H1 (cell line): ENCODE measurements around the gene SMARCA4. TPM values are rescaled to one million over a fixed set of nuclear protein-coding genes. Genes with fewer than 3 reads are reported as not detected.

ENCODE experiments used
- CTCF ChIA-PET: fragments of 300-600 bp; sonication (Branson Sonifier 250); formaldehyde crosslinking; loops from one replicate; lab custom pipeline; 2021; ENCODE audit not compliant: partially characterized antibody; lab: Charles Lee
- POLR2A ChIA-PET: fragments of 300-600 bp; sonication (Branson Sonifier 250); formaldehyde crosslinking; loops from one replicate; lab custom pipeline; 2021; ENCODE audit warnings: inconsistent platforms; ENCODE audit not compliant: partially characterized antibody; lab: Charles Lee
- DNase-seq, 2 experiments: peaks; one replicate each; pipeline versions ENCODE4 v3.0.0 to v3.0.0-alpha.2; 2010 to 2022; ENCODE audit warnings: low spot score in 2 of 2, low read depth in 1 of 2, mixed read lengths in 1 of 2
- FAIRE-seq: peaks from 2 replicates; lab custom pipeline; 2011; peaks lifted over from hg19 to GRCh38; lab: Jason Lieb, UNC
- H2AFZ ChIP-seq: 2 replicates; pipeline ENCODE4 v1.8.1; 2012; ENCODE audit warnings: low read length, inconsistent platforms
- H2AK5ac ChIP-seq: 2 replicates; pipeline ENCODE4 v1.6.1; 2013; ENCODE audit warnings: low read depth, low read length
- H2BK120ac ChIP-seq: replicated peaks from 2 replicates; pipeline ENCODE3; 2013; ENCODE audit warnings: low read depth, low read length, inconsistent platforms
- H2BK12ac ChIP-seq: 2 replicates; pipeline ENCODE4 v1.6.1; 2013; ENCODE audit warnings: low read depth, low read length
- H2BK15ac ChIP-seq: 2 replicates; pipeline ENCODE4 v1.6.1; 2013; ENCODE audit warnings: low read length
- H2BK20ac ChIP-seq: 2 replicates; pipeline ENCODE4 v1.6.1; 2013; ENCODE audit warnings: low read length
- H2BK5ac ChIP-seq: 2 replicates; pipeline ENCODE4 v1.6.1; 2013; ENCODE audit warnings: low read depth, low read length
- H3K14ac ChIP-seq: 2 replicates; pipeline ENCODE4 v1.6.1; 2013; ENCODE audit warnings: inconsistent platforms; ENCODE audit not compliant: insufficient read length
- H3K18ac ChIP-seq: 2 replicates; pipeline ENCODE4 v1.6.1; 2013; ENCODE audit warnings: low read length; ENCODE audit errors: extremely low read depth
- H3K23ac ChIP-seq: 2 replicates; pipeline ENCODE4 v1.6.1; 2013; ENCODE audit warnings: inconsistent platforms; ENCODE audit not compliant: insufficient read length
- H3K23me2 ChIP-seq: 2 replicates; pipeline ENCODE4 v1.6.1; 2013; ENCODE audit warnings: low read depth, low read length
- H3K27ac ChIP-seq: 2 replicates; pipeline ENCODE4 v1.6.1; 2011; ENCODE audit warnings: low read depth, low read length, inconsistent platforms
- H3K27me3 ChIP-seq, 4 experiments: replicated peaks in 1 of 4; 1 replicate in 1 of 4; 2 replicates in 3 of 4; pipeline versions ENCODE4 v1.6.1 to v1.8.1; 2011 to 2013; ENCODE audit warnings: low read length in 3 of 4, mild to moderate bottlenecking in 3 of 4, inconsistent platforms in 2 of 4, mixed read lengths in 2 of 4, moderate library complexity in 1 of 4; ENCODE audit not compliant: control insufficient read depth in 3 of 4, insufficient read depth in 3 of 4; ENCODE audit errors: extremely low read depth in 1 of 4
- H3K36me3 ChIP-seq, 4 experiments: 2 replicates each; pipeline versions ENCODE4 v1.6.1 to v1.8.1; 2011 to 2013; ENCODE audit warnings: mild to moderate bottlenecking in 4 of 4, low read length in 3 of 4, moderate library complexity in 2 of 4, control low read depth in 1 of 4, inconsistent platforms in 1 of 4; ENCODE audit not compliant: insufficient read depth in 4 of 4, control insufficient read depth in 2 of 4
- H3K4ac ChIP-seq: replicated peaks from 2 replicates; pipeline ENCODE3; 2013; ENCODE audit warnings: low read length, low read depth, mixed read lengths, inconsistent platforms; ENCODE audit not compliant: insufficient read length
- H3K4me1 ChIP-seq, 4 experiments: replicated peaks in 1 of 4; 1 replicate in 1 of 4; 2 replicates in 3 of 4; pipeline versions ENCODE4 v1.6.1 to v1.8.1; 2011 to 2013; ENCODE audit warnings: low read length in 3 of 4, inconsistent platforms in 2 of 4, mixed read lengths in 1 of 4; ENCODE audit not compliant: insufficient read depth in 4 of 4, control insufficient read depth in 3 of 4
- H3K4me2 ChIP-seq, 2 experiments: 2 replicates each; pipeline versions ENCODE4 v1.6.1 to v1.8.1; 2011 to 2013; ENCODE audit warnings: low read depth in 2 of 2, low read length in 2 of 2, control low read depth in 1 of 2, inconsistent platforms in 1 of 2, mild to moderate bottlenecking in 1 of 2; ENCODE audit not compliant: insufficient read depth in 1 of 2
- H3K4me3 ChIP-seq, 4 experiments: fragments of 200-600, 300-600 bp in 1 of 4; sonication (generic), shearing (Covaris generic), sonication (Bioruptor Twin) in 1 of 4; 2 replicates each; pipeline versions ENCODE4 v1.5.1 to v1.8.1; 2011 to 2016; ENCODE audit warnings: low read length in 4 of 4, low read depth in 3 of 4, control low read depth in 2 of 4, inconsistent platforms in 2 of 4, mild to moderate bottlenecking in 2 of 4, mixed read lengths in 1 of 4, moderate library complexity in 1 of 4; ENCODE audit not compliant: insufficient read depth in 2 of 4; ENCODE audit errors: extremely low read depth in 1 of 4
- H3K56ac ChIP-seq: replicated peaks from 2 replicates; pipeline ENCODE3; 2013; ENCODE audit warnings: low read depth, mild to moderate bottlenecking, mixed read lengths, low read length, inconsistent platforms; ENCODE audit not compliant: insufficient read length
- H3K79me1 ChIP-seq: 2 replicates; pipeline ENCODE4 v1.6.1; 2013; ENCODE audit warnings: low read depth, low read length, control low read depth
- H3K79me2 ChIP-seq, 2 experiments: 2 replicates each; pipeline versions ENCODE4 v1.6.1 to v1.8.1; 2012 to 2013; ENCODE audit warnings: low read length in 2 of 2, mild to moderate bottlenecking in 2 of 2, inconsistent platforms in 1 of 2; ENCODE audit not compliant: insufficient read depth in 2 of 2, control insufficient read depth in 1 of 2
- H3K9ac ChIP-seq, 4 experiments: replicated peaks in 1 of 4; 1 replicate in 1 of 4; 2 replicates in 3 of 4; pipeline versions ENCODE4 v1.6.1 to v1.8.1; 2011 to 2013; ENCODE audit warnings: low read depth in 3 of 4, low read length in 3 of 4, control low read depth in 2 of 4, mild to moderate bottlenecking in 2 of 4, moderate library complexity in 2 of 4, inconsistent platforms in 1 of 4; ENCODE audit errors: extremely low read depth in 1 of 4
- H3K9me3 ChIP-seq, 2 experiments: 2 replicates each; pipeline versions ENCODE4 v1.6.1 to v1.8.1; 2012 to 2013; ENCODE audit warnings: mild to moderate bottlenecking in 2 of 2, moderate library complexity in 2 of 2, control low read depth in 1 of 2, inconsistent platforms in 1 of 2, low read depth in 1 of 2, low read length in 1 of 2, mixed read lengths in 1 of 2; ENCODE audit not compliant: insufficient read depth in 2 of 2
- H4K20me1 ChIP-seq, 2 experiments: replicated peaks in 1 of 2; 2 replicates each; pipeline versions ENCODE3 to v1.8.1; 2011 to 2013; ENCODE audit warnings: inconsistent platforms in 2 of 2, low read length in 2 of 2, mild to moderate bottlenecking in 1 of 2; ENCODE audit not compliant: insufficient read depth in 2 of 2, control insufficient read depth in 1 of 2
- H4K5ac ChIP-seq: 2 replicates; pipeline ENCODE4 v1.6.1; 2013; ENCODE audit warnings: low read length, low read depth, mixed read lengths, inconsistent platforms; ENCODE audit not compliant: insufficient read length
- H4K8ac ChIP-seq: 2 replicates; pipeline ENCODE4 v1.8.0; 2013; ENCODE audit warnings: mild to moderate bottlenecking, moderate library complexity, low read length, inconsistent platforms; ENCODE audit not compliant: insufficient read depth; ENCODE audit errors: extremely low read depth
- H4K91ac ChIP-seq: replicated peaks from 2 replicates; pipeline ENCODE3; 2013; ENCODE audit warnings: low read length, mixed read lengths, inconsistent platforms; ENCODE audit not compliant: insufficient read length
- CEBPB ChIP-seq: IDR thresholded peaks from 2 replicates; pipeline ENCODE4 v1.6.1; 2012; ENCODE audit warnings: low read depth, low read length
- CTBP2 ChIP-seq: IDR thresholded peaks from 2 replicates; pipeline ENCODE4 v1.7.0; 2011; ENCODE audit warnings: borderline replicate concordance, mild to moderate bottlenecking, moderate library complexity, mixed read lengths, low read length; ENCODE audit not compliant: insufficient read depth, insufficient read length
- EGR1 ChIP-seq: IDR thresholded peaks from 2 replicates; pipeline ENCODE4 v1.6.1; 2011; ENCODE audit warnings: low read depth, low read length, borderline replicate concordance
- SIRT6 ChIP-seq: IDR thresholded peaks from one replicate; pipeline ENCODE4 v1.7.1; 2012; ENCODE audit warnings: low read length, inconsistent platforms
- WGBS, 2 experiments: shearing (Covaris generic) in 1 of 2; methylation state at CpG; one replicate each; pipeline versions ENCODE4 v1.1.6 to v1.1.7; 2013 to 2015; ENCODE audit warnings: low lambda C conversion rate in 2 of 2, mixed read lengths in 2 of 2, inconsistent platforms in 1 of 2, low coverage in 1 of 2, missing lambda C conversion rate in 1 of 2; ENCODE audit not compliant: insufficient replicate concordance in 2 of 2, insufficient coverage in 1 of 2, insufficient read length in 1 of 2; ENCODE audit errors: extremely low coverage in 1 of 2, missing lambda C conversion rate in 1 of 2; 5-methylcytosine and 5-hydroxymethylcytosine counted together
- polyA plus RNA-seq, 7 experiments: library from polyadenylated mRNA; depleted of rRNA in 3 of 7; stranded (reverse) in 5 of 7; unstranded in 2 of 7; fragments of >200 nt in 5 of 7; fragments of 200-250 nt in 2 of 7; gene quantifications; 1 replicate in 5 of 7; 2 replicates in 1 of 7; 4 replicates in 1 of 7; pipeline versions ENCODE4 v1.2.1 to v1.2.3, GENCODE V29; 2011 to 2013; ENCODE audit warnings: missing spikeins in 2 of 7, mixed read lengths in 2 of 7
- total RNA-seq: library from RNA; stranded (reverse); fragmentation: NEBNext Ultra II Directional; extraction: Animal tissue kit (Norgen Biotek cat#: 25700); gene quantifications from 2 replicates; pipeline ENCODE4 v1.2.1, GENCODE V29; 2021
- TF ChIP-seq, protein P1 (sequence below): IDR thresholded peaks from 2 replicates; pipeline ENCODE4 v1.6.1; 2012; ENCODE audit warnings: inconsistent platforms

The SMARCA4 gene
- total and polyA plus RNA-seq, 2 of the 8 experiments (the other 6 are each of a cell fraction or from before 2014, with no cell fraction given) = 86.4 to 263 TPM

DNA sequence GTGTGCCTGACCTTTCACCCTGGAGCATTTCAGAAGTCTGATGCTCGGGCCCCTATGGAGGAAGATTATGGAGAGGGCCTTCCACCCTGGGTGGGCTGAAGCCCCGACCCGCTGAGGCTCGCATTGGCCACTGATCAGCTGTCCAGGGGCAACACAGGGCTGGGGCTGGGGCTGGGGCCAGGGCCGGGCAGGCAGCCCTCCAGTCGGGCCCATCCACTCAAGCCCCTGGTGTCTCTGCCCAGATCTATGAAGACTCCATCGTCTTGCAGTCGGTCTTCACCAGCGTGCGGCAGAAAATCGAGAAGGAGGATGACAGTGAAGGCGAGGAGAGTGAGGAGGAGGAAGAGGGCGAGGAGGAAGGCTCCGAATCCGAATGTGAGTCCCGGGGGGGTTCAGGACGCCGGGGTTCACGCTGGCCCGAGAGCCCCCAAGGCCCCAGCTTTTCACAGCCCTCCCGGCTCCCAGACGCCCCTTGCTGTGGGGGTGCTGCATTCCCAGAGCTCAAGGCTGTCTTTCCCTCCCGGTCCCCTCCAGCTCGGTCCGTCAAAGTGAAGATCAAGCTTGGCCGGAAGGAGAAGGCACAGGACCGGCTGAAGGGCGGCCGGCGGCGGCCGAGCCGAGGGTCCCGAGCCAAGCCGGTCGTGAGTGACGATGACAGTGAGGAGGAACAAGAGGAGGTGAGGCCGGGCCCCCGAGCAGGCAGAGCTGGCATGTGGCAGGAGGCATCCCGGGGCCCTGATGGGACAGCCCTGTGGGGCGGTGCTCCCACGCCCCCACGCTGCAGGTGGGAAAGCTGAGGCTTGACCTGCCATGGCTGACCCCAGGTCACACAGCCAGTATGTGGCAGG lies 98.9 kb downstream of the SMARCA4 start:
- no peaks in the 10 kb centered on the region for H3K27me3 ChIP-seq
- ChIA-PET POLR2A (interaction anchor here (1.2 kb wide), 1 partner anchor 12 kb away, joined by 3 read pairs; no protein-coding TSS in a partner anchor), CTCF (interaction anchor here (0.6 to 3.9 kb wide), 4 partner anchors 8 to 118 kb away, joined by 3 to 16 read pairs (median 3); no protein-coding TSS in a partner anchor)
- H3K4me1 ChIP-seq = no peaks in the 10 kb centered on the region
- H3K79me1 ChIP-seq = no peaks in the 10 kb centered on the region; the same call in none of the 2 replicates
- H3K4me3 ChIP-seq = no peak overlapping the region
- WGBS, 2 experiments = 93% methylated on average over 23 of the region's 43 CpGs; no CpG with 5 or more reads in 1 of the 2 experiments
- H4K5ac ChIP-seq = no peak overlapping the region
- H2AFZ ChIP-seq = no peak overlapping the region
- no peak overlapping the region for H3K23ac ChIP-seq
- H3K18ac ChIP-seq = no peak overlapping the region
- no peak overlapping the region for H3K4ac ChIP-seq
- no peak overlapping the region for H2BK120ac ChIP-seq
- H3K9ac ChIP-seq = no peak overlapping the region
- no peak overlapping the region for H2BK15ac ChIP-seq
- peaks cover 1 to 4% of the 10 kb centered on the region in 2 experiments for H4K20me1 ChIP-seq
- no peak overlapping the region for H3K4me2 ChIP-seq
- H3K23me2 ChIP-seq = no peaks in the 10 kb centered on the region
- no peaks in the 10 kb centered on the region for H3K9me3 ChIP-seq
- H2BK5ac ChIP-seq = no peak overlapping the region
- H4K91ac ChIP-seq = no peak overlapping the region
- TF ChIP-seq EGR1 (no peak), CTBP2 (no peak), CEBPB (no peak), SIRT6 (no peak)
- TF ChIP-seq, protein P1, sequence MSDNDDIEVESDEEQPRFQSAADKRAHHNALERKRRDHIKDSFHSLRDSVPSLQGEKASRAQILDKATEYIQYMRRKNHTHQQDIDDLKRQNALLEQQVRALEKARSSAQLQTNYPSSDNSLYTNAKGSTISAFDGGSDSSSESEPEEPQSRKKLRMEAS = no peak
- H4K8ac ChIP-seq = no peak overlapping the region
- no peak overlapping the region for H2BK12ac ChIP-seq
- no peak overlapping the region for H3K56ac ChIP-seq
- no peak for DNase-seq
- H2BK20ac ChIP-seq = no peak overlapping the region
- H3K14ac ChIP-seq = no peak overlapping the region
- no peak overlapping the region for H2AK5ac ChIP-seq
- H3K27ac ChIP-seq = no peak overlapping the region
- H3K36me3 ChIP-seq = peaks cover 16 to 53% (median 34%) of the 10 kb centered on the region in 4 experiments; a peak in 7 of 8 replicates
- no peaks in the 10 kb centered on the region for H3K79me2 ChIP-seq
- FAIRE-seq = no peak
